GM18505 (cell line): ENCODE measurements around the gene IER3.
"Not testable (repeated sequence)": the region's sequence is repeated elsewhere in the genome, so short reads cannot be mapped to it uniquely, and the experiment has no call there.

Experiments
- ATAC-seq: cut with Tn5 transposase; IDR thresholded peaks from one replicate; pipeline ENCODE4 v1.9.1; 2021; ENCODE audit not compliant: unreplicated experiment
- POLR2A ChIP-seq: IDR thresholded peaks from 4 replicates; pipeline ENCODE4 v1.6.1; 2011; ENCODE audit warnings: borderline replicate concordance; ENCODE audit not compliant: insufficient read depth, insufficient read length; ENCODE audit errors: extremely low read depth

The IER3 gene

GRCh38 chr6:30763618-30764489, 19.5 kb upstream of the IER3 start:
- TF ChIP-seq POLR2A = no peak
- ATAC-seq = no peak

DNA sequence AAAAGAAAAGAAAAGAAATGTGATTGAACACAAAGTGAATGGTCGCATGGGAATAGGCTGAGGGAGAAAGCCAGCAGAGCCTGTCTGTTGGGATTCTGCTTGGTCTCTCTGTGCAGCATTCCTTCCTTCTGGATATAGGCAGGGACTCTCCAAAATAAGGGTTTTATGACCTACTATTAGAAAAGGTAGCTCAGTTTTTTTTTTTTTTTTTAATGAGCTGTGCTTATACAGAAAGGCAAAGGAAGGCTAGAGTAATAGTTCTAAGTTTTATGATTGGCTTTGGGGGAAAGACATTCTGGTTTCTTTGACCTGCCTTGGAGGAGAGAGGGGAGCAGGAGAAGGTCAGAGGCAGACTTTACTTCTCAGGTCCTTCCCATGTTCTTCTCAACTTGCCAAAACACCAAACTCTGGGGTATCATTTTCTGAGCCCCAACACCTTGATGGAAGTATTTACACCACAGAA, 18.8 kb upstream of the IER3 start:
- TF ChIP-seq POLR2A = no peak
- no peak for ATAC-seq

DNA sequence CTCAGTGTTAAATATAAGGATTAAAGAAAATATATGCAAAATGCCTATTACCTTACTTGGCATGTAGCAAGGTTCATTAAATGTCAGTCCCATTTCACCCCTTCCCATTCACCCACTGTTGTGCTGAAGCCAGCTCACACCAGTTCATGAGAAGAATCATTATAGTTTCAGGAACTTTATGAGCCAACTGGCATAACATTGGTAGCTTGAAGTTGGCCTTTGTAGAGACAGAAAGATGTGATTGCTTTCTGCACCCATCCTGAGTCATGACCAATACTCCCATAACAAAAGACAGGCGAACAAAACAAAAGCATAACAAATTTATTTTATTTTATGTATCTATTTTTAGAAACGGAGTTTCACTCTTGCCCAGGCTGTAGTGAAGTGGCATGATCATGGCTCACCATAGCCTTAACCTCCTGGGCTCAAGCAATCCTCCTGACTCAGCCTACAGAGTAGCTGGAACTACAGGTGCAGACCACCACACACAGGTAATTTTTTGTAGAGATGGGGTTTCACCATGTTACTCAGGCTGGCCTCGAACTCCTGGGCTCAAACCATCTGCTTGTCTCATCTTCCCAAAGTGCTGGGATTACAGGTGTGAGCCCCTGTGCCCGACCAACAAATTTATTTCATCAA, 17.6 kb upstream of the IER3 start:
- ATAC-seq = no peak
- no peak for TF ChIP-seq POLR2A

DNA sequence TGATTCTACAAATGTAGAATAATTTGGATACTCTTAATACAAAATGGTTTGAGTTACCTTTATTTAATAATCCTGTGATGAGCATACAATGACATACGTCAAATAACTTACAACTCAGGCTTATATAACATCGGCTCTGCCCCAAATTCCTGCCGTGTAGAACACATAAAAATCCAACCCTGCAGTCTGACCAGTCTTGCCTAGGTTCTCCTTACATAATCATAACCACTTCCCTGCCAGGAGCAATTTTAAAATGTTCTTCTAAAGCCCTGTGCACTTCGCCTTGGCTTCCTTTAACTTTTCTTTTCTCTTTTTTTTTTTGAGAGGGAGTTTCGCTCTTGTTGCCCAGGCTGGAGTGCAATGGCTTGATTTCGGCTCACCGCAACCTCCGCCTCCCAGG, 16.2 kb upstream of the IER3 start:
- TF ChIP-seq POLR2A = no peak

DNA sequence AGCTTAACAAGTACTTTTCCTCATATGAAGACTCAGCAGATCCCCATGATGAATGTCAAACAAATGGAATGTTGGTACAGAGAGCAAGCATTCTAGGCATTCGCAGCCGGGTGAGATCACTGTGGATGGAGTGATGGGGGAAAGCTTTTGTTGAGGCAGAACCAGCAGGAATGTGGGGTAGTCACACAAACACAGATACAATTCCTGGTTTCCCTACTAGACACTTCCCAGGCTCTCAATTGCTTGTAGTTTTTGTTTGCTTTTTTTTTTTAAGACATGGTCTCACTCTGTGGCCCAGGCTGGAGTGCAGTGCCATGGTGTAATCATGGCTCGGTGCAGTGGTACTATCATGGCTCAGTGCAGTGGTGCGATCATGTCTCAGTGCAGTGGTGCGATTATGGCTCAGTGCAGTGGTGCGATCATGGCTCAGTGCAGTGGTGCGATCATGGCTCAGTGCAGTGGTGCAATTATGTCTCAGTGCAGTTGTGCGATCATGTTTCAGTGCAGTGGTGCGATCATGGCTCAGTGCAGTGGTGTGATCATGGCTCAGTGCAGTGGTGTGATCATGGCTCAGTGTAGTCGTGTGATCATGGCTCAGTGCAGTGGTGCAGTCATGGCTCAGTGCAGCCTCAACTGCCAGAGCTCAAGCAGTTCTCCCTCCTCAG, 15.4 kb upstream of the IER3 start:
- no peak for ATAC-seq
- TF ChIP-seq POLR2A = no peak

More for the DNA sequence above, 16.2 kb upstream of the IER3 start:
- ATAC-seq = no peak

- no peak for TF ChIP-seq POLR2A
- ATAC-seq = no peak
Measured at GRCh38 chr6:30757261-30757904, 13.0 kb upstream of the IER3 start.

- not testable (repeated sequence) for ATAC-seq
Measured at GRCh38 chr6:30756405-30757003, 12.2 kb upstream of the IER3 start.

DNA sequence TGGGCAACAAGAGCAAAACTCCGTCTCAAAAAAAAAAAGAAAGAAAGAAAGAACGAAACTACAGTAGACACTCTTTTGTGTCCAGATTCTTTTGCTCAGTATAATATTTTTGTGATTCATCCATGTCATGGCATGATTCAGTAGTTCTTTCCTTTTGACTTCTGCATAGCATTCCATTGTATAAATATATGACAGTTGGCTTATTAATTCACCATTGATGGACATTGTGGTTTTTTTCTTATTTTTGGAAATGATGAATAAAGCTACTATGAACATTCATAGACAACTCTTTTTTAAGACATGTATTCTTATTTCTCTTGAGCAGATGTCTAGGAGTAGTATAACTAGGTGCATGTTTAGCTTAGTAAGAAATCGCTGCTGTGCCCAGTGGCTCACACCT, 10.3 kb upstream of the IER3 start:
- no peak for ATAC-seq
- no peak for TF ChIP-seq POLR2A

DNA sequence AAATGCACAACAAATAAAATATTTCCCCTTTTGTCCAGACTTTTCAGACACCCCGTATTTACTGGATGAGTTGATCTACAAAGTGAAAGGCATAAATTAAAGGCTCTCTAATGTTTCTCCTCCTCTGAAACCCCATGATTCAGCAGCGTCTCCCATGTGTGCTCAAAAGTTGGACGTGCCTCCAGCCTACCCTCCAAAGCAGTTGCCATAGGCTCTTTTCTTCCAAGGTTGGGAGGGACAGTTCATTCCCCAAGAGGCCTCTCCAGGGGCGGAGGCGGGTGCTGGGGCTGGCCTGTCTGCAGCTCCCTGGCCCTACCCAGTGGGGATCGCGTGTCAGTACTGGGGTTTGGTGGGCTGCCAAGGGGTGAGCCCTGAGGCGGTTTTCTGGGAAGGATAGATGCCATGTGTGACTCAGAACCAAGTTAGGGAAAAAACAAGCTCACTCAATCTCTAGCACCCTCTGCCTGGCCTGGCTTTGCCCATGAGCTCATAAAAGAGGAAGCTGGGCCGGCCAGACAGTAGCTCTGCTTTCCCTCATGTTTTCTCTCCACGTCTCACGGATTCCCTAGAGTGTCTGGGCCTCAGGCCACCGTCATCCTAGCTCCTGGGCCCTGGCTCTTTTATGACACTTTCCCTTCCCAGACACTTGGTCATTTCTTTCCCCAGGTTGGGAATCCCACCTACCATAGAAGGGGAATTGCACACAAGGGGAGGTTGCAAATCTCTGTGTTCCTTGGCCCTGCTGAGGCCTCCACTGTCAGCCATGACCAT, 8.0 kb upstream of the IER3 start:
- no peak for TF ChIP-seq POLR2A
- no peak for ATAC-seq

DNA sequence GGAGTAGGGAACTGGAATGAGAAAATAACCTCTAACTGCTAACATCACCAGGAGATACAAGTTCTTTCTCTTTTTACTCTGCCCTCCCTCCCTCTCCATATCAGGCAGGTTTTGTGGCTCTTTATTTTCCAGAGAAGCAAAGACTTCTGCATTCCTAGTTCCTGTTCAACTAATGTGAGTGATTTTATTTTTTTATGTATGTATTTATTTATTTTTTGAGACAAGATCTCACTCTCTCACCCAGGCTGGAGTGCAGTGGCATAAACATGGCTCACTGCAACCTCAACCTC, 6.0 kb upstream of the IER3 start:
- no peak for TF ChIP-seq POLR2A
- ATAC-seq = no peak

DNA sequence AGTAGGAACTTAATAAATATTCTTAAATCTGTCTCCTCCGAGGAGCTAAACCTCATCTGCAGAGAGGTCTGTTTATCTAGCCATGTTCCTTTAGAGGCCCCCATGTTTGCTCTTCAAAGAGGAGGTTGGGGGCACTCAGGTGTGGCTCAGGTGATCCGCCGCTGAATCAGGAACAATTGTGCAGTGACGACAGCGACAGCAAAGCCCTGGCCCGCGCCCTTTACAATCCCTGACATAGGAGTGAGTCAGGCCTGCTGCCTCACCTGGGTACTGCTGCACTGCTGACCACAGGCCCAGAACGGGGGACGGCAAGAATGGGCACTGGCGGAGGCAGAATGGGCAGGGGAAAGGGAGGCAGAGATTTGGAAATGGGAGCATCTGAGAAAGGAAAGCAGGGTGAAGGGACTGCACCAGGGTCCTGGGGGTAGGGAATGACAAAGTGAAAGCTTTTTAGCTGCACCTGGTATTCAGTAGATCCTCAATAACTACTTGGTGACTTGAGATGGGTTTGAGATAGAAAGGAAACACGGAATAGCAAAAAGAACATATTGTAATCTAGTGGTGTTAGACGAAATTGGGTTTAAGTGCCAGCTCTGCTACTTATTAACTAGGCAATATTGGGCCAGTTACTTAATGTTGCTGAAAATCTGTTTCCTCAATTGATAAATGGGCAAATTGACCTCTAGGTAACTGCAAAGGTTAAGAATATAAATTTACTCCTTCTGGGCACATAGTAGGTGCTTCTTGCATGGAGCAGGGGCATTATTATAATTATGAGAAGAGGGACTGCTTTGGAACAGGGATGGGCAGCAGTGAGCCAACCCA, 5.4 kb upstream of the IER3 start:
- no peak for ATAC-seq
- TF ChIP-seq POLR2A = no peak

- no peak for TF ChIP-seq POLR2A
- no peak for ATAC-seq
Measured at GRCh38 chr6:30748851-30749540, 4.6 kb upstream of the IER3 start.
